Ramos (cell line): ENCODE results near the gene MFRP.

Experiments
- in situ Hi-C: fragments of 300-500 bp; cut with MboI; formaldehyde crosslinking; loops from one replicate; pipeline ENCODE4 v1.14.3; 2022; ENCODE audit warnings: low sequenced_read_pairs; ENCODE audit not compliant: unreplicated experiment

Gene MFRP

GRCh38 chr11:119303227-119303718 lies 43.2 kb downstream of the MFRP start:
- in situ Hi-C loops, result no loop called here

DNA sequence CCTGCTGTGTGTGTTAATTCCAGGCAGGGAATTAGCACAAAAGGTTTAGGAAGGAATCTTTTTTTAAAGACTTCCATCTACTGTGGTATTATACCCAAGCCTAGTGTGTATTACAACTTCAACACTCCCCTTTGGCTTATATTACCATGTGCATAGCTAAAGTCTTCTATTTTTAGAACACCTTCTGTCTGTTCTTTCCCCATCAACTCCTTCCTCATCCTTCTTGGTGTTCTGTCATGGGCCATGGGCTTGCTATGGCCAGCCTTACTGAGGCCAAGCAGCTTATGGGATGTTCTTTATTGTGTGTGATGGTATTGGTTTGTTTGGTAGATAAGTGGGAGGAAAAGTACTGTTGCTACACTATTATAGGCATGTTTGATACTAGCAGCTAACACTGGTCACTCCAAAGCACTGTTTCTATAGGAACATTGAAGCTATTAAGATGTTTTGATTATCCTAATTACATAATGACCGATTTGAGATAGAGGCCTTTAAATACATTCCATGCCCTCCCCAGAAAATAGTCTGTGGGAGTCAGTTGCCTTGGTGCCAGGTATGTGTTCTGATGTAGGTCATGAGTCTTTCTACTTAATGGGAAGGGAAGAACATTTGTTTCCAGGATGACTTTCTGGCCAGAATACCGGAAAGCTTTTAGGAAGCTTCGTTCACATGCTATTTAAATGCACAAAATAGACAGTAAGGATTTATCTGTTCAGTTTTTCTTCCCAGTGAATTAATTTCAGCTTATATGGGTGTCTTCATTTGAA lies 46.1 kb downstream of the MFRP start:
- in situ Hi-C loops, result no loop called here

- in situ Hi-C loops, result no loop called here
Measured at GRCh38 chr11:119299416-119299815, 47.1 kb downstream of the MFRP start.

GRCh38 chr11:119298726-119299125 lies 47.8 kb downstream of the MFRP start:
- in situ Hi-C loops, result no loop called here

GRCh38 chr11:119297938-119298337 lies 48.6 kb downstream of the MFRP start:
- in situ Hi-C loops, result no loop called here

- in situ Hi-C loops, result no loop called here
Measured at GRCh38 chr11:119295178-119295577, 51.3 kb downstream of the MFRP start.

DNA sequence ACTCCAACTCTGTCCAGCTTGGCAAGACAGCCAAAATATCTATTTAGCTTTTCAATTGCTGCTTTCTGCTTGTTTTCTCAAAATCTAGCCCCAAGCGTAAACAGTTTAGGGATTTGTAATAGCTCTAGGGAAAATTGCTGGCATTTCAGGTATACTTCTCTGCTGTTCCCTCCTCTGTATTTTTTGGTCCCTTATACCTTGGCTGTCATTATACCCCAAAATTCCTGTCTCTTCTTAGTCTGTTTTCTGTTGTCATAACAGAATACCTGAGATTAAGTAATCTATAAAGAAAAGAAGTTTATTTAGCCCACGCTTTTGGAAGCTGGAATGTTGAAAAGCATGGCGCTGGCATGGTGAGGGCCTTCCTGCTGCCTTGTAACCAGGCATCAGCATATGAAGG lies 53.0 kb downstream of the MFRP start:
- in situ Hi-C loops, result no loop called here

- in situ Hi-C loops, result no loop called here
Measured at GRCh38 chr11:119290894-119291497, 55.5 kb downstream of the MFRP start.
